Natural killer cell (primary cell): ENCODE results near the gene PLN. TPM values are rescaled to one million over a fixed set of nuclear protein-coding genes. Genes with fewer than 3 reads are reported as not detected.

ENCODE experiments used
- ATAC-seq, 3 donors: fragments of 150-1000 bp in 2 of 3; fragments of 200-7000 bp in 1 of 3; cut with Tn5 transposase; 1 replicate in 1 of 3; 2 replicates in 2 of 3; pipeline ENCODE4 v1.10.0; 2021; ENCODE audit warnings: mild to moderate bottlenecking in 2 of 3, moderate library complexity in 2 of 3
- DNase-seq, 2 donors: peaks; one replicate each; pipeline versions ENCODE4 v3.0.0 to v3.0.0-alpha.2; 2013 to 2021; ENCODE audit warnings: mixed read lengths in 1 of 2
- H3K27ac ChIP-seq: one replicate; pipeline ENCODE4 v1.5.1; 2013; ENCODE audit warnings: mild to moderate bottlenecking, low read length
- H3K27me3 ChIP-seq: one replicate; pipeline ENCODE4 v1.6.1; 2013; ENCODE audit warnings: low read length; ENCODE audit not compliant: control insufficient read depth, insufficient read depth
- H3K36me3 ChIP-seq: one replicate; pipeline ENCODE4 v1.6.1; 2013; ENCODE audit warnings: low read length; ENCODE audit not compliant: control insufficient read depth, insufficient read depth
- H3K4me1 ChIP-seq: one replicate; pipeline ENCODE4 v1.6.1; 2013; ENCODE audit warnings: low read length; ENCODE audit not compliant: control insufficient read depth, insufficient read depth
- H3K4me3 ChIP-seq: one replicate; pipeline ENCODE4 v1.5.1; 2013; ENCODE audit warnings: low read length
- H3K9me3 ChIP-seq: one replicate; pipeline ENCODE4 v1.6.1; 2013; ENCODE audit warnings: low read length; ENCODE audit not compliant: control insufficient read depth, insufficient read depth
- H3K27ac Mint-ChIP-seq, 2 donors: one replicate each; pipeline ENCODE4 v1.8.0; 2022; ENCODE audit warnings: mild to moderate bottlenecking in 2 of 2, mixed read lengths in 2 of 2, moderate library complexity in 1 of 2
- H3K27me3 Mint-ChIP-seq, 2 donors: one replicate each; pipeline ENCODE4 v1.8.0; 2022; ENCODE audit warnings: low read depth in 2 of 2, mixed read lengths in 2 of 2
- H3K36me3 Mint-ChIP-seq: one replicate; pipeline ENCODE4 v1.8.0; 2022; ENCODE audit warnings: mixed read lengths
- H3K4me1 Mint-ChIP-seq, 2 donors: one replicate each; pipeline ENCODE4 v1.8.0; 2022; ENCODE audit warnings: mixed read lengths in 2 of 2
- H3K4me3 Mint-ChIP-seq: one replicate; pipeline ENCODE4 v1.8.0; 2022; ENCODE audit warnings: mild to moderate bottlenecking, moderate library complexity, mixed read lengths
- H3K9me3 Mint-ChIP-seq, 2 donors: one replicate each; pipeline ENCODE4 v1.8.0; 2022; ENCODE audit warnings: mixed read lengths in 2 of 2
- CTCF ChIP-seq: fragments of 200-600 bp; IDR thresholded peaks from one replicate; pipeline ENCODE4 v1.8.0; 2022; ENCODE audit warnings: antibody characterized with exemption
- WGBS: methylation state at CpG from one replicate; pipeline ENCODE4 v1.1.7; 2013; ENCODE audit warnings: missing lambda C conversion rate; ENCODE audit not compliant: insufficient coverage; 5-methylcytosine and 5-hydroxymethylcytosine counted together
- intact Hi-C: fragments of 100-400 bp; cut with micrococcal nuclease; formaldehyde crosslinking; loops from one replicate; pipeline ENCODE4 v1.14.2; 2022
- total RNA-seq, 4 donors: library from RNA; stranded (reverse); fragments of 120-200 nt in 1 of 4; gene quantifications; one replicate each; pipeline versions ENCODE4 v1.2.3 to v1.2.4, GENCODE V29; 2013 to 2022

The PLN gene
- not detected for total RNA-seq
- not detected for total RNA-seq (2013)

GRCh38 chr6:118548136-118548535 is at the start of gene PLN:
PLN (plus strand) TSS chr6:118548296; CDS start chr6:118558922, 10,626 bp downstream.
- Mint-ChIP-seq H3K4me1 (peaks cover 25 to 41% of the 10 kb centered on the region in 2 donors), H3K4me3 (no peak within 1 kb of the TSS), H3K27ac (peak within 1 kb of the TSS; percentile 22 to 51), H3K36me3 (no peaks in the 10 kb centered on the region), H3K9me3 (no peaks in the 10 kb centered on the region), H3K27me3 (no peaks in the 10 kb centered on the region)
- no peaks in the 10 kb centered on the region for H3K36me3 ChIP-seq
- H3K9me3 ChIP-seq: no peaks in the 10 kb centered on the region
- H3K4me1 ChIP-seq: no peaks in the 10 kb centered on the region
- H3K4me3 ChIP-seq: no peak within 1 kb of the TSS
- no peak for TF ChIP-seq CTCF
- ATAC-seq (no peak), DNase-seq (no peak)
- intact Hi-C loops: no loop called here
- 90% methylated on average over 2 of the region's 3 CpGs for WGBS
- no peak within 1 kb of the TSS for H3K27ac ChIP-seq
- H3K27me3 ChIP-seq: no peaks in the 10 kb centered on the region

- Mint-ChIP-seq H3K36me3 (peaks cover 16% of the 10 kb centered on the region), H3K4me3 (no peak overlapping the region), H3K4me1 (peaks cover 15 to 17% of the 10 kb centered on the region in 2 donors), H3K27me3 (no peaks in the 10 kb centered on the region), H3K27ac (peak overlapping the region in 1 of 2 donors; percentile 33), H3K9me3 (no peaks in the 10 kb centered on the region)
- Histone ChIP-seq H3K4me1 (no peaks in the 10 kb centered on the region), H3K4me3 (no peak overlapping the region), H3K27me3 (no peaks in the 10 kb centered on the region), H3K9me3 (no peaks in the 10 kb centered on the region), H3K27ac (no peak overlapping the region), H3K36me3 (peaks cover 6% of the 10 kb centered on the region)
- no peak for TF ChIP-seq CTCF
- ATAC-seq (no peak), DNase-seq (no peak)
- intact Hi-C loops: no loop called here
- WGBS: 94% methylated on average over 10 of the region's 10 CpGs
Observed at GRCh38 chr6:118500130-118501015, 47.7 kb upstream of the PLN start.

GRCh38 chr6:118501099-118501498 is 47.0 kb upstream of the PLN start:
- Histone ChIP-seq H3K4me1 (no peaks in the 10 kb centered on the region), H3K4me3 (no peak overlapping the region), H3K27me3 (no peaks in the 10 kb centered on the region), H3K9me3 (no peaks in the 10 kb centered on the region), H3K27ac (no peak overlapping the region), H3K36me3 (peaks cover 6% of the 10 kb centered on the region)
- no peaks in the 10 kb centered on the region for H3K9me3 Mint-ChIP-seq
- H3K27ac Mint-ChIP-seq: peak overlapping the region in 1 of 2 donors; percentile 33
- no peak overlapping the region for H3K4me3 Mint-ChIP-seq
- no peak for ATAC-seq
- peaks cover 16% of the 10 kb centered on the region for H3K36me3 Mint-ChIP-seq
- DNase-seq: no peak
- peaks cover 21% of the 10 kb centered on the region in 2 donors for H3K4me1 Mint-ChIP-seq
- intact Hi-C loops: no loop called here
- no peak for TF ChIP-seq CTCF
- WGBS: 98% methylated on average over 5 of the region's 5 CpGs
- no peaks in the 10 kb centered on the region for H3K27me3 Mint-ChIP-seq
